ENCODE results near the gene CASP2. TPM values are rescaled to one million over a fixed set of nuclear protein-coding genes. Genes with fewer than 3 reads are reported as not detected.
A peak's percentile ranks its signal among the peaks of the same experiment; 100 is the strongest.

The CASP2 gene
- total RNA-seq, 3 donors from 2014 or later = 11.7 to 24.9 (median 22.8) TPM

DNA sequence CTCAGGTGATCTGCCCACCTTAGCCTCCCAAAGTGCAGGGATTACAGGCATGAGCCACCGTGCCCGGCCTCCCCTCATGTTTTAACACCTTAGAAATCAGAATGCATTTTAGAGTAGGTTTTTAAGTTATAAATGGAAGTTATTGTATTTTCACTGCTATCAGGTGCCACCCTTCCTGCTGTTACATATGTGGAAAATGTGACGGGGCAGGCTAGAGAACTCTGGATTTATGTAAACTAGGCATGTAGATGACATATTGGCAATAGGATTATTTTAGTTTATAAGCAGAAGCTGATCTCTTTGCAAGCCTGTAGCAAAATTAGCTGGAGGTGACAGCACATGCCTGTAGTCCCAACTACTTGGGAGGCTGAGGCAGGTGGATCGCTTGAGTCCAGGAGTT lies 2.1 kb downstream of the CASP2 start:
- intact Hi-C loops (cut with DNase I; ENCODE audit: low total_unique reads) = no loop called here
- Histone ChIP-seq H3K27me3 (no peaks in the 10 kb centered on the region), H3K27ac (peak overlapping the region in 1 of 2 donors; percentile 12), H3K36me3 (peaks cover 2% of the 10 kb centered on the region), H3K4me1 (peaks cover 0 to 12% of the 10 kb centered on the region in 2 donors), H3K4me3 (peak overlapping the region in 1 of 3 donors; percentile 21), H3K9me3 (no peaks in the 10 kb centered on the region)
- no peak for DNase-seq (ENCODE audit: low spot score in 2 of 2)
- TF ChIP-seq POLR2A (IDR thresholded peaks at IDR 0.05) (no peak), POLR2AphosphoS5 (IDR thresholded peaks at IDR 0.05) (no peak), CTCF (IDR thresholded peaks at IDR 0.05) (no peak)

DNA sequence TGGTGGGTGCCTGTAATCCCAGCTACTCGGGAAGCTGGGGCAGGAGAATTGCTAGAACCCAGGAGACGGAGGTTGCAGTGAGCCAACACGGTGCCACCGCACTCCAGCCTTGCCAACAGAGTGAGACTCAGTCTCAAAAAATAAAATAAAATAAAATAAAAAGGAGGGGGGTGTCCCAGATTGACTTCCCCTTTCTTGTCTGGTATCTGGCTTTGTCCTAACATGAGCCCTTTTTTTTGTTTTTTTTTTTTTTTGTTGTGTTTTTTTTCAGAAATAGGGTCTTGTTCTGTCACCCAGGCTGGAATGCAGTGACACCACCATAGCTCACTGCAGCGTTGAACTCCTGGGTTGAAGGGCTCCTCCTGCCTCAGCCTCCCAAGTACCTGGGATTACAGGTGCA lies 4.7 kb downstream of the CASP2 start:
- Histone ChIP-seq H3K27ac (no peak overlapping the region), H3K36me3 (peaks cover 6% of the 10 kb centered on the region), H3K9me3 (no peaks in the 10 kb centered on the region), H3K27me3 (no peaks in the 10 kb centered on the region), H3K4me3 (no peak overlapping the region), H3K4me1 (peaks cover 0 to 7% of the 10 kb centered on the region in 2 donors)
- TF ChIP-seq CTCF (IDR thresholded peaks at IDR 0.05) (no peak), POLR2A (IDR thresholded peaks at IDR 0.05) (no peak)
- intact Hi-C loops (cut with DNase I; ENCODE audit: low total_unique reads) = no loop called here
- DNase-seq (ENCODE audit: low spot score in 2 of 2) = no peak

DNA sequence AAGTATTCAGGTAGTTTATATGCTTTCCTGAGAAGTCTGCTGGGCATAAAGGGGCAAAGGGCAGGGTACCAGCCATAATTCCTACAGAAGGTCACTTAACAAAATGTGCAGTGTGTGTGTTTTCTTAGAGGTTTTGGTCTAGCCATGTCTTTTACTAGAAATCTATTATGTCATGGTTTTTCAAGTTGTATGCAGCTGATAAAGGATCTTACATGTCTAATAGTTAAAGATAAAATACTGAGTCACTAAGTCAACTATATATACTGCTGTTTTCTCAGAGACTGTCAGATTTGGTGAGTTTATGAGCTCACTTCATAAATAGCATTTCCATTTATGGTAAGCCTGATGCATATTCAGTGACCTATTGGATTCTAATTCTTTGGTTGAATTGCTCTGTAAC lies 7.7 kb downstream of the CASP2 start:
- Histone ChIP-seq H3K27ac (no peak overlapping the region), H3K4me1 (no peaks in the 10 kb centered on the region), H3K9me3 (no peaks in the 10 kb centered on the region), H3K27me3 (no peaks in the 10 kb centered on the region), H3K4me3 (no peak overlapping the region), H3K36me3 (peaks cover 6% of the 10 kb centered on the region)
- intact Hi-C loops (cut with DNase I; ENCODE audit: low total_unique reads) = no loop called here
- DNase-seq (ENCODE audit: low spot score in 2 of 2) = no peak
- no peak for TF ChIP-seq POLR2A (IDR thresholded peaks at IDR 0.05)
- TF ChIP-seq POLR2AphosphoS5 (IDR thresholded peaks at IDR 0.05) = no peak
- TF ChIP-seq CTCF (IDR thresholded peaks at IDR 0.05) = no peak

DNA sequence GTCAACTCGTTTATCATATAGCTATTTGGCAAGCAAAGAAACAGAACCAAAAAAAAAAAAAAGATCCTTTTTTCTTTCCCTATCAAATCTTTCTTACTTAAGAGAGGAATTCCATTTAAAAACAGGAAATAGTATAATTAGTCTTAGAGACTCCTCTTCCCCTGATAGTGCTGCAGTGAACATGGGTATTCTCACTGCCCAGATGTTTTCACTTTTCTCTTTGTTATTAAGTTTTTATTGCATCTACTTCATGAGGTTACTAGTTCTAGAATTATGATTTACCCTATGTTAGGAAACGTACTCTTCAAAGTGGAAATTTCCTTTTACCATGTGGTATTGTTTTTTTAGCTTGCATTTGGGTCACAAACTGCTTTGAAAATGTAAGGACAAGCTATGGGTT lies 8.5 kb downstream of the CASP2 start:
- Histone ChIP-seq H3K27me3 (no peaks in the 10 kb centered on the region), H3K27ac (no peak overlapping the region), H3K36me3 (peaks cover 6% of the 10 kb centered on the region), H3K9me3 (no peaks in the 10 kb centered on the region), H3K4me3 (no peak overlapping the region), H3K4me1 (no peaks in the 10 kb centered on the region)
- DNase-seq (ENCODE audit: low spot score in 2 of 2) = no peak
- TF ChIP-seq POLR2A (IDR thresholded peaks at IDR 0.05) (no peak), POLR2AphosphoS5 (IDR thresholded peaks at IDR 0.05) (no peak), CTCF (IDR thresholded peaks at IDR 0.05) (no peak)
- intact Hi-C loops (cut with DNase I; ENCODE audit: low total_unique reads) = no loop called here

DNA sequence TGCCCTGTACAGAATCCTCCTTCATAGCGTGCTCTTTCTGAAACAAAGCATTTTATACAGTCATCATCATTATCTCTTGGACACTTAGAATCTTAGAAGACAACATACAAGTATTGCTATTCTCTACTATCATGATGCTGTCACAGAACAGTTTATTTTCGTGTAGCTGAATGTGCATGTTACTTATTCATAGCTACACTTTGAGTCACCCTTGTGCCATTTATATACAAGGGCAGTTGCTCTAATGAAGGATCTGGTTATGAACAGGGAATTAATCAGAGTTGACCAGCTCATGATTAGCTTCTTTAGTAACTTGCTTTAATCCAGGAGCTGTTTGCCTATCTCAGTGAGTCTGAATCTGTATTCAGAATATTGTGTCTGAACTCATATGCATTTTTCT lies 11.2 kb downstream of the CASP2 start:
- no peak for DNase-seq (ENCODE audit: low spot score in 2 of 2)
- no peak overlapping the region for H3K4me3 ChIP-seq
- intact Hi-C loops (cut with DNase I; ENCODE audit: low total_unique reads) = no loop called here
- no peak overlapping the region for H3K27ac ChIP-seq
- TF ChIP-seq POLR2AphosphoS5 (IDR thresholded peaks at IDR 0.05) (no peak), CTCF (IDR thresholded peaks at IDR 0.05) (no peak), POLR2A (IDR thresholded peaks at IDR 0.05) (no peak)
- no peaks in the 10 kb centered on the region for H3K9me3 ChIP-seq
- no peaks in the 10 kb centered on the region for H3K4me1 ChIP-seq
- no peaks in the 10 kb centered on the region for H3K27me3 ChIP-seq
- peaks cover 6% of the 10 kb centered on the region for H3K36me3 ChIP-seq

Measured in breast epithelium (tissue), 4 donors.